HG02798 (cell line): ENCODE results near the gene AURKAIP1.

ENCODE experiments used
- ATAC-seq: cut with Tn5 transposase; IDR thresholded peaks from one replicate; pipeline ENCODE4 v1.9.1; 2021; ENCODE audit warnings: mild to moderate bottlenecking; ENCODE audit not compliant: unreplicated experiment, poor library complexity

AURKAIP1 gene

DNA sequence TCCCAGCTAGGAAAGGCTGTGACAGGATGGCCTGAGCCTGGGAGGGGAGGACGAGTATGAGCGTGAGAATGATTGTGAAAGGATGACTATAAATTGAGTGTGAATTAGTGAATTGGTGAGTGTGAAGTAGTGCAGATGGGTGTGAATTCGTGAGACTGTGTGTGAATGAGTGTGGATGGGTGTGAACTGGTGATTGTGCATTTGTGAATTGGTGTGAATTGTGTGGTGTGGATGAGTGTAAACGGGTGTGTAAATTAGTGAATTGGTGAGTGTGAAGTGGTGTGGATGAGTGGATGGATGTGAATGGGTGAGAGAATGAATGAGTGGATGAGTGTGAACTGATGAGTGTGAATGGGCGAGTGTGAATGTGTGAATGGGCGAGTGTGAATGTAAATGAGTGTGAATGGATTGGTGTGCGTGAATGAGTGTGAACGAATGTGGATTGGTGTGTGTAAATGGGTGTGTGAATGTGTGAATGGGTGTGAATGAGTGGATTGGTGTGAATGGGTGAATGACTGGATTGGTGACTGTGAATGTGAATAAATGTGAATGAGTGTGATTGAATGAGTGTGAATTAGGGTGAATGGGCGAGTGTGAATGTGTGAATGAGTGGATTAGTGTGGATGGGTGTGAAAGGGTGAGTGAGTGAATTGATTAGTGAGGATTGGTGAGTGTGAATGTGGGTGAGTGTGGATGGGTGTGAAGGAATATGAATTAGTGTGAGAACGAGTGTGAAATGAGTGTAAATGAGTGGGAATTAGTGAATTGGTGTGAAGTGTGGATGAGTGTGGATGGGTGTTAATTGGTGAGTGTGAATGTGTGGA is 8.9 kb downstream of the AURKAIP1 start:
- ATAC-seq: no peak

GRCh38 chr1:1364266-1364665 is 10.7 kb downstream of the AURKAIP1 start:
- ATAC-seq: no peak

DNA sequence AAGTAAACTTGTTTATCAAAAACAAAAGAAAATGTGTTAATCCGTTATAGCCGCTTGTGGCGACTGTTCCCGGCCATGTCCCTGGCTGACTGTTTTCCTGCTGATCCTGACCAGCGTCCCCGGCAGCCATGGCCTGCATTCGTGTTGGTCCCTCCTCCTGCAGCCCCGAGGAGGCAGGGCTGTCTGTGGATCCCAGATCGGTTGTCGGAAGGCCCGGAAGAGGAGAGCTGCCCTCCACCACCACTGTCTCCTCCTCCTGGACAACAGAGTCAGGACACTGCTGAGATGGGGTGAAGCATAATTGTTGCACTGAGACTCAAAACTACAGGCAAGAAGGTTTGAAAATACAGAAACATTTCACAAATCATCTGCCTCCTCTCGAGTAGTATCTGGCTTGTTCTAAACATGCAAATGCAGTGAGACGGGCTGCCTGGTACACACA is 13.0 kb downstream of the AURKAIP1 start:
- no peak for ATAC-seq

DNA sequence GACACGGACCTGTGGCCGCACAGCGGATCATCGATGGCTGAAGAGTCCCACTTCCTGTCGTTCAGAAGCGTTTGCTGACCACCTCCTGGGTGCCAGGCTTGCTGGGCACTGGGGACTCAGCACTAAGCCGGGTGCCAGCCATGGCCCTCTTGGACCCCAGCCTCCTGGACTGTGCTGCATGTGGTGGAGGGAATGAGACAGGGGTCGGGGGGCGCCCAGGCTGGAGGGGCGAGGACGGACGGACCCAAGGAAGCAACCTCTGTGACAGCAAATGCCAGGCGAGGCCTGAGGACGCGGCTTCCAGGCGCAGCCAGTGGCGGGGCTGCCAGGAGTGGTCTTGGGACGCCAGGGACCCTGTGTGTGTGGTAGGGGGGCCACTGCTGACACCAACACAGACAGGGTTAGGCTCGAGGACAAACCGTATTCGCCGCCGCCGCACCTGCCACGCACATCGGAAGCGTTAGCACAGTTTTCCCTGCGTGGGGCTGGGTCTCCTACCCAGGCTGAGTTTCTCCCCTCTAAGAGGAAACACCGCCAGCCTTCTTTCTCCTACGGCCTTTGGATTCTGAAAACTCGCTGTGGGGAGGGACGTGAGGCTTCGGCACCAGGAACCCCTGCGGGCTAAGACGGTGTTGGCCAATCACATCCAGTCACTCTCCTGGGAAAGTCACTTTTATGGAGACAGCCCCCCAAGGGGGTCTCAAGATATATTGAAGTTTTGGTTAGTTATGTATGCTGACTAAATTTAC is 13.6 kb downstream of the AURKAIP1 start:
- no peak for ATAC-seq

DNA sequence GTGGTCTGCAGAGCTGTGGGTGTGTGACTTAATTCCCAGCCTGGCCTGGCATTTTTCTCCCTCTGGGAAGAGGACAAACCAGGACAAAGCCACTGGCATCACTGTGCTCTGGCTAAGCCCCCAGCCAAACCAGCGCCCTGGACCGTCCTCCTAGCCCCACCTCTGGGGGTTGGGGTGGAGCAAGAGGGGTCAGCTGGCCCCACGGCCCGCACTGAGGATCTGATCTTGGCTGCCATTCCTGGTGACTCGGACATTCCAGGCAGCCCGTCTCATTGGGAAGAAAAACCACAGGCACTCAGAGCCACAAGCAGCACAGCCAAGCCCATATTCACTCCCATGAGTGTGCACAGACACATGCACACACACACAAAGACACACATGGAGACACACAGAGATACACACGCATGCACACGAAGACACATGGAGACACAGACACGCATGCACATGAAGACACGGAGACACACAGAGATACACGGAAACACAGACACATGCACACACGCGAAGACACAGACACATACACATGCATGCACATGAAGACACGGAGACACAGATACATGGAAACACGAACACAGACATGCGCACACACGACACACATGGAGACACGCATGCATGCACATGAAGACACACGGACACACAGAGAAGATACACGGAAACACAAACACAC is 14.4 kb downstream of the AURKAIP1 start:
- ATAC-seq: no peak

- no peak for ATAC-seq
Measured at GRCh38 chr1:1359664-1360468, 15.1 kb downstream of the AURKAIP1 start.

DNA sequence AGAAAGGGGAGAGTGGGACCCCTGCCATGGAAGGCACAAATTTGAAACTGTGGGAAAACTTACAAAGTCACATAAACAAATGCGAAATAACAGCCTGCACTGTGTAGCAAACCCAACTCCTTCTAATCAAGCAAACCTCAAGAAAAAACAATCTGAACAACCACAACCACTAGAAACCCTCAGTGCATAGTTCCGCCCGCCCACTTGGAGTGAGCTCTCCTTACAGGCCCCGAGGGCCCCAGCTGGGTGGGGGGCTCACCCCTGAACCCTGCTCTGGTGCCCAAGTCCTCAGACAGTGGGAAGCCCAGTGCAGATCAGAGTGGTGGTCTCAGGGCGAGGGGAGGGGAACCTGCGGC is 15.7 kb downstream of the AURKAIP1 start:
- ATAC-seq: no peak

- ATAC-seq: no peak
Measured at GRCh38 chr1:1358433-1359271, 16.4 kb downstream of the AURKAIP1 start, which contains the start of gene MXRA8. Gene MXRA8 (minus strand): TSS chr1:1358555. CDS start chr1:1358504, 51 bp downstream.

GRCh38 chr1:1357871-1358432 is 17.1 kb downstream of the AURKAIP1 start:
- no peak for ATAC-seq

DNA sequence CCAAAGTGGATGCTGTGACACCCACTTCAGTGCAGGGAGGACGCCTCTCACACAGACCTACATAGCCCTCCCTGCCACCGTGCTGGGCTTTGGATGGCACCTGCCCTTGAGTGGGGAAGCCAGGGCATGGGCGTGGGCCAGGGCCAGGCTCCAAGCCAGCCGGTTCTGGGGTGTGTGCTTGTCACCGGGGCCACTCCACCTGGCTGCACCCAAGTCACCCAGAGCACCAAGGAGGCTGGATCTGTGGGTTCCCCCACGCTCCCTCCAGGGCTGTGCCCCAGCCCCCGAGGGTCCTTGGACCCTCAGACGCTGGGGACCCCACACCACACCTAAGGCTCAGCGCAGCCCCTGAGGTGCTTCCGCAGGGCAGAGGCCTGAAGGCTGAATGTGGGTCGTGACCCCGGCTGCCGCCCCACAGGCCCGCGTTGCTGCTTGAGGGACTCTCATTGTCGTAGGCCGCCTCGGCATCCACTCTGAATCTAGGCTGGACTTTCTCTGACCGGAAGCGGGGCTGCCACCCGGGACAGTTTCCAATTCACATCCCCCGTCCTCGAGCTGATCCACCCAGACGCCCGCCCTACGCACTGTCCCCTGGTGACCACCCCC is 18.1 kb downstream of the AURKAIP1 start:
- no peak for ATAC-seq

DNA sequence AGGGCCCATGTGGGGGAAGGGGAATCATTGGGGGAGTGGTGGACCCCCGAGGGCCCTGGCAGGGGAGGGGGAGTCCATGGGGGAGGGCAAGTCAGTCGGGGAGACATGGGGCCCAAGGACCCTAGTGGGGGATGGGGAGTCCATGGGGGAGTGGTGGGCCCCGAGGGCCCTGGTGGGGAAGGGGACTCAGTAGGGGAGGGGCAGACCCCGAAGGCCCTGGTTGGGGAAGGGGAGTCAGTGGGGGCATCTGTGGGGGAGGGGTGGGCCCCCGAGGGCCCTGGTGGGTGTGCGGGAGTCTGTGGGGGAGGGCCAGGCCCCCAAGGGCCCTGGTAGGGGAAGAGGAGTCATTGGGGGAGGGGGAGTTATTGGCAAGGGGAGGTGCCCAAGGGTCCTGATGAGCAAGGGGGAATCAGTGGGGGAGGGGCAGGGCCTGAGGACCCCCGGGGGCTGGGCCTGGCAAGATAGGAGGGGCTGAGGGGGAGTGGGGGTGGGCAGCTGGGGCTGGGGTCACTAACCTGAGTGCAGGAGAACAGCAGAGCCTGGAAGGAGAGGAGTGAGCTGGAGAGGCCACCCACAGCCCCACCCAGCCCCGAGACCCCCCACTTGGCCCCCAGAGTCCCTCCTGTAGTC is 18.7 kb downstream of the AURKAIP1 start:
- ATAC-seq: no peak

DNA sequence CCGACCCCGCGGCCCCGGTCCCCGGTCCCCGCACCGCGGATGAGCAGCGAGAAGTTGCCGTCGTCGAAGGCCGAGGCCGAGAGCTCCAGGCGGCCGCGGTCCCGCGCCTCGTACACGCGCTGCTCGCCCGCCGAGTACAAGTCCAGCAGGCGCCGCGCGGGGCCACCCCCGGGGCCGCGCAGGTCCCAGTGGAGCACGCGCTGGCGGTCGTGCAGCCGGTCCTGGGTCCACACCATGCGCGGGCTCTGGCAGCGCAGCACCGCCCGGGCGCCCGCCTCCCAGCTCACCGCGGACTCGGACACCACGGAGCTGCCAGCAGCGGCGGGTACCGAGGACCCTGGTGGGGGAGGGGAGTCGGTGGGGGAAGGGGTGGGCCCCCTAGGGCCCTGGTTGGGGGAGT is 19.6 kb downstream of the AURKAIP1 start:
- ATAC-seq: no peak

- no peak for ATAC-seq
Measured at GRCh38 chr1:1354271-1355247, 20.4 kb downstream of the AURKAIP1 start.

DNA sequence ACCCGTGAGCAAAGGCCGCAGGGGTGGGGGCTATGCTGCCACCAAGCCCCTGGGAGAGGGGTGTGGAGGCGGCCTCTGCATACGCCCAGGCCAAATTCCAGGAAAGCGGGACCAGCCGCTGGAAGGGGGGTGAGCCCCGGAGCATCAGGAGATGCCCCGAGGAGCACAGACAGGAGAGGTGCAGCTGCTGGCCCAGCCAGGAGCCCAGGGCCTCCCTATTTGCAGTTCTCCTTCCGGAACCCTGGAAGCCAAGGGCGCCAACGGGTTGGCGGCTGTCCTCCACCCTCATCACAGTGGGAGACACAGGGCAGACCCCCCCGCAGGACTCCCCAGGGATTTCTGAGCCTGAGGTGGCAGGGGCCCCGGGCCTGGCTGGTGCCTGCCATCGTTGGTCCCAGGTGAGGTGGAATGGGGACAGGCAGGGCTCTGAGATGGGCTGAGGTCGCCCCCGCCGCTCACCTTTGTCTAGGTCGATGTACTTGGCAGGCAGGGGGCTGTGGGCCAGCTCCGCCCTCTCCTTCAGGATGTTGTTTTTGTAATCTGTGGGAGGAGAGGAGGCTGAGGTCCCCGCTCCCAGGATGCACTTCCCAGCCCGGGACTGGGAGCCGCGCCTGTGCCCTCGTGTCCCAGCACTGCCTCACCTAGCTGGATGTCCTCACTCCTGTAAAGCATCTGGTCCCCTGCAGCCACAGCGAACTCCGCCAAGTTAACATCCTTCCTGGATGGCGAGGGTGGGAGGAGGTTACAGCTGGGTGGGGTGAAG is 21.4 kb downstream of the AURKAIP1 start:
- no peak for ATAC-seq

DNA sequence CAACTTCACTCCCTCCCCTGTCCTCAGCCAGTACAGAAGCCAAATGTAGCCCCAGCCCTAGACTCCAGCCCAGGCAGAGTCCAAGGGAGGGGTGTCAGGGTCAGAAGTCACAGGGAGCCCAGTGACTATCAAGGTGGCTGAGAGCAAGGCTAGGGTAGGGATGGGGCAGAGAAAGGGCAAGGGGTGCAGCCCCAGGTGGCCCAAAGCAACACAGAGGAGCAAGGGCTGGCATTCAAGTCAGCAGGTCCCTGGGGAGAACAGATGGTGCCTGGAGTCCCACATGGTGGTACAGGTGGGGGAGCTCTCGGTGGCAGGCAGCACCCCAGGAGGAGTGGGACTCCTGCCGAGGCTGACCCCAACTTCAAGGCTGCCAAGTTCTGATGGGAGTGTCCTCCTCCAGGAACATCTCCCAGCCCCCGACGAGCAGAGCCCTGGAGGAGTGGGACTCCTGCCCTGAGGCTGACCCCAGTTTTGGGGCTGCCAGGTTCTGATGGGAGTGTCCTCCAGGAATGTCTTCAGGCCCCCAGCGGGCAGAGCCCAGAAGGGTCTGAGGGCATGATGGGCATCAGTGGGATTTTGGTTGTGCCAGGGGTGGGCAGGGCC is 22.1 kb downstream of the AURKAIP1 start:
- no peak for ATAC-seq
